B cell (primary cell): ENCODE results near the gene FBF1. TPM values are rescaled to one million over a fixed set of nuclear protein-coding genes. Genes with fewer than 3 reads are reported as not detected.

ENCODE experiments used
- ATAC-seq: fragments of 200-7000 bp; cut with Tn5 transposase; one replicate; pipeline ENCODE4 v1.10.0; 2021; ENCODE audit warnings: low read depth, mild to moderate bottlenecking, moderate number of reproducible peaks, moderate library complexity
- CTCF ChIA-PET: fragments of 350-600 bp; sonication (Branson Sonifier 250); formaldehyde crosslinking; loops from one replicate; lab custom pipeline; 2021; ENCODE audit warnings: antibody characterized with exemption, inconsistent platforms; lab: Charles Lee
- POLR2A ChIA-PET: fragments of 350-600 bp; sonication (Branson Sonifier 250); formaldehyde crosslinking; loops from one replicate; lab custom pipeline; 2021; ENCODE audit warnings: antibody characterized with exemption; lab: Charles Lee
- DNase-seq: peaks from one replicate; pipeline ENCODE4 v3.0.0; 2013
- H2AFZ ChIP-seq: 2 replicates; pipeline ENCODE4 v1.6.1; 2012; ENCODE audit warnings: mild to moderate bottlenecking, low read depth, low read length; ENCODE audit not compliant: insufficient read depth, poor library complexity, severe bottlenecking
- H3K27ac ChIP-seq, 2 donors: 1 replicate in 1 of 2; 2 replicates in 1 of 2; pipeline ENCODE4 v1.5.1; 2012 to 2013; ENCODE audit warnings: low read length in 2 of 2, mild to moderate bottlenecking in 2 of 2, moderate library complexity in 1 of 2
- H3K27me3 ChIP-seq, 4 experiments: fragments of 200-600 bp in 1 of 4; sonication (generic) in 1 of 4; replicated peaks in 1 of 4; 1 replicate in 2 of 4; 2 replicates in 2 of 4; pipeline versions ENCODE4 v1.6.1 to v1.7.0; 2013 to 2016; ENCODE audit warnings: low read length in 3 of 4, mild to moderate bottlenecking in 2 of 4, mixed read lengths in 1 of 4, moderate library complexity in 1 of 4; ENCODE audit not compliant: insufficient read depth in 4 of 4, control insufficient read depth in 3 of 4; ENCODE audit errors: control extremely low read depth in 1 of 4
- H3K36me3 ChIP-seq, 2 experiments: replicated peaks in 1 of 2; 1 replicate in 1 of 2; 2 replicates in 1 of 2; pipeline versions ENCODE4 v1.6.1 to v1.7.1; 2013; ENCODE audit warnings: low read length in 1 of 2; ENCODE audit not compliant: insufficient read depth in 2 of 2, control insufficient read depth in 1 of 2; ENCODE audit errors: control extremely low read depth in 1 of 2, extremely low read depth in 1 of 2
- H3K4me1 ChIP-seq, 2 donors: fragments of 200-600 bp in 1 of 2; sonication (generic) in 1 of 2; 1 replicate in 1 of 2; 2 replicates in 1 of 2; pipeline versions ENCODE4 v1.5.1 to v1.6.1; 2013 to 2017; ENCODE audit warnings: low read length in 2 of 2; ENCODE audit not compliant: control insufficient read depth in 2 of 2, insufficient read depth in 2 of 2
- H3K4me2 ChIP-seq: replicated peaks from 2 replicates; pipeline ENCODE3; 2012; ENCODE audit warnings: mild to moderate bottlenecking, low read depth, low read length; ENCODE audit not compliant: poor library complexity, severe bottlenecking
- H3K4me3 ChIP-seq, 5 experiments: fragments of 200-600 bp in 1 of 5; sonication (generic) in 1 of 5; 1 replicate in 3 of 5; 2 replicates in 2 of 5; pipeline versions ENCODE4 v1.5.1 to v1.7.0; 2011 to 2016; ENCODE audit warnings: low read length in 4 of 5, mild to moderate bottlenecking in 4 of 5, low read depth in 2 of 5, control low read depth in 1 of 5, moderate library complexity in 1 of 5; ENCODE audit not compliant: insufficient read depth in 1 of 5; ENCODE audit errors: control extremely low read depth in 1 of 5, extremely low read depth in 1 of 5
- H3K79me2 ChIP-seq: fragments of 200-600 bp; sonication (generic); one replicate; pipeline ENCODE4 v1.6.0; 2016; ENCODE audit warnings: low read length; ENCODE audit not compliant: control insufficient read depth, insufficient read depth
- H3K9ac ChIP-seq: fragments of 200-600 bp; sonication (generic); 2 replicates; pipeline ENCODE4 v1.6.1; 2017; ENCODE audit warnings: mild to moderate bottlenecking, low read length, moderate library complexity
- H3K9me3 ChIP-seq, 3 donors: one replicate each; pipeline versions ENCODE4 v1.6.1 to v1.7.1; 2013; ENCODE audit warnings: low read length in 2 of 3; ENCODE audit not compliant: control insufficient read depth in 2 of 3, insufficient read depth in 1 of 3; ENCODE audit errors: control extremely low read depth in 1 of 3
- H4K20me1 ChIP-seq: 2 replicates; pipeline ENCODE4 v1.6.0; 2012; ENCODE audit warnings: mild to moderate bottlenecking, low read length; ENCODE audit not compliant: insufficient read depth, control insufficient read depth, poor library complexity, severe bottlenecking
- H3K27ac Mint-ChIP-seq: one replicate; pipeline ENCODE4 v1.8.0; 2021; ENCODE audit warnings: mixed read lengths
- H3K27me3 Mint-ChIP-seq: one replicate; pipeline ENCODE4 v1.8.0; 2021; ENCODE audit warnings: mixed read lengths
- H3K4me1 Mint-ChIP-seq: one replicate; pipeline ENCODE4 v1.8.0; 2021; ENCODE audit warnings: mixed read lengths
- H3K4me3 Mint-ChIP-seq: one replicate; pipeline ENCODE4 v1.8.0; 2021; ENCODE audit warnings: mixed read lengths
- H3K9me3 Mint-ChIP-seq: one replicate; pipeline ENCODE4 v1.8.0; 2022; ENCODE audit warnings: mixed read lengths; ENCODE audit not compliant: insufficient read depth
- EZH2 ChIP-seq: IDR thresholded peaks from 2 replicates; pipeline ENCODE4 v1.6.1; 2012; ENCODE audit warnings: borderline replicate concordance, low read depth, mild to moderate bottlenecking, moderate library complexity, low read length; ENCODE audit not compliant: insufficient read depth, poor library complexity, severe bottlenecking
- WGBS: methylation state at CpG from one replicate; pipeline ENCODE4 v1.1.5; 2013; ENCODE audit warnings: missing lambda C conversion rate; ENCODE audit not compliant: insufficient coverage; 5-methylcytosine and 5-hydroxymethylcytosine counted together
- intact Hi-C: fragments of 100-400 bp; cut with micrococcal nuclease; formaldehyde crosslinking; loops from one replicate; pipeline ENCODE4 v1.10.0; 2022
- polyA plus RNA-seq: library from polyadenylated mRNA; depleted of rRNA; stranded (reverse); fragments of >200 nt; gene quantifications from 2 replicates; pipeline ENCODE4 v1.2.3, GENCODE V29; 2012
- total RNA-seq, 2 donors: library from RNA; stranded (reverse); fragments of 120-200 nt in 1 of 2; gene quantifications; 1 replicate in 1 of 2; 2 replicates in 1 of 2; pipeline versions ENCODE4 v1.2.3 to v1.2.4, GENCODE V29; 2013 to 2022
- TF ChIP-seq, protein P1 (sequence below): fragments of 200-600 bp; IDR thresholded peaks from one replicate; pipeline ENCODE4 v1.8.0; 2022; ENCODE audit warnings: antibody characterized with exemption, mild to moderate bottlenecking

Gene FBF1
- total and polyA plus RNA-seq, 2 donors (not counting 1 experiment from before 2014, with no cell fraction given), result 21.6 to 31.5 TPM

DNA sequence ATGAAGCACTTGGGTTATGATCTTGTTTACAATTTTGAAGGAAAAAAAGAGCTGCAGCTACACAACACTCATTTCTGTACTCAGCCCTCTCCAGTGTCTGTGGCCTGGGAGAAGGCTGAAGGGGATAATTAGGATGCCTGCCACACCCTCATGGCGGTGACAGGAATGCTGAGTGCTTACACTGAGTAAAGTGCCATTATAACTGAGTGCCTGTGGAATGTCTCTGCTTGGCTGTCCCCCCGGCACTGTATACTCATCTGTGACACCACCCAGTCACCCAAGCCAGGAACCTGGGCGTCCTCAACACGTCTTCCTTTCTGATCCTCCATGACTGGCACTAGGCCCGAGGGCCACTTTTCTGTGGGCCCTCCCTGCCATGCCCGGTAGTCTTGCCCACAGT lies 32.6 kb downstream of the FBF1 start:
- Histone ChIP-seq H4K20me1 (no peaks in the 10 kb centered on the region), H3K27ac (no peak overlapping the region), H3K4me3 (no peak overlapping the region), H3K36me3 (no peaks in the 10 kb centered on the region), H3K9ac (no peak overlapping the region), H3K27me3 (no peaks in the 10 kb centered on the region), H3K4me1 (peaks cover 3 to 17% of the 10 kb centered on the region in 2 donors), H2AFZ (no peak overlapping the region), H3K9me3 (no peaks in the 10 kb centered on the region), H3K4me2 (no peak overlapping the region), H3K79me2 (peaks cover 4% of the 10 kb centered on the region)
- ChIA-PET POLR2A (no interaction called here), CTCF (no interaction called here)
- TF ChIP-seq, protein P1, sequence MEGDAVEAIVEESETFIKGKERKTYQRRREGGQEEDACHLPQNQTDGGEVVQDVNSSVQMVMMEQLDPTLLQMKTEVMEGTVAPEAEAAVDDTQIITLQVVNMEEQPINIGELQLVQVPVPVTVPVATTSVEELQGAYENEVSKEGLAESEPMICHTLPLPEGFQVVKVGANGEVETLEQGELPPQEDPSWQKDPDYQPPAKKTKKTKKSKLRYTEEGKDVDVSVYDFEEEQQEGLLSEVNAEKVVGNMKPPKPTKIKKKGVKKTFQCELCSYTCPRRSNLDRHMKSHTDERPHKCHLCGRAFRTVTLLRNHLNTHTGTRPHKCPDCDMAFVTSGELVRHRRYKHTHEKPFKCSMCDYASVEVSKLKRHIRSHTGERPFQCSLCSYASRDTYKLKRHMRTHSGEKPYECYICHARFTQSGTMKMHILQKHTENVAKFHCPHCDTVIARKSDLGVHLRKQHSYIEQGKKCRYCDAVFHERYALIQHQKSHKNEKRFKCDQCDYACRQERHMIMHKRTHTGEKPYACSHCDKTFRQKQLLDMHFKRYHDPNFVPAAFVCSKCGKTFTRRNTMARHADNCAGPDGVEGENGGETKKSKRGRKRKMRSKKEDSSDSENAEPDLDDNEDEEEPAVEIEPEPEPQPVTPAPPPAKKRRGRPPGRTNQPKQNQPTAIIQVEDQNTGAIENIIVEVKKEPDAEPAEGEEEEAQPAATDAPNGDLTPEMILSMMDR, result no peak
- no peak for TF ChIP-seq EZH2
- Mint-ChIP-seq H3K4me1 (peaks cover 8% of the 10 kb centered on the region), H3K27ac (no peak overlapping the region), H3K27me3 (no peaks in the 10 kb centered on the region), H3K9me3 (no peaks in the 10 kb centered on the region), H3K4me3 (no peak overlapping the region)
- DNase-seq, result no peak
- WGBS, result 100% methylated on average over 6 of the region's 6 CpGs
- ATAC-seq, result no peak
- intact Hi-C loops, result loop anchor here (10.0 kb wide), 1 partner anchor 357 kb away; the partner anchor contains the start of gene UBALD2

DNA sequence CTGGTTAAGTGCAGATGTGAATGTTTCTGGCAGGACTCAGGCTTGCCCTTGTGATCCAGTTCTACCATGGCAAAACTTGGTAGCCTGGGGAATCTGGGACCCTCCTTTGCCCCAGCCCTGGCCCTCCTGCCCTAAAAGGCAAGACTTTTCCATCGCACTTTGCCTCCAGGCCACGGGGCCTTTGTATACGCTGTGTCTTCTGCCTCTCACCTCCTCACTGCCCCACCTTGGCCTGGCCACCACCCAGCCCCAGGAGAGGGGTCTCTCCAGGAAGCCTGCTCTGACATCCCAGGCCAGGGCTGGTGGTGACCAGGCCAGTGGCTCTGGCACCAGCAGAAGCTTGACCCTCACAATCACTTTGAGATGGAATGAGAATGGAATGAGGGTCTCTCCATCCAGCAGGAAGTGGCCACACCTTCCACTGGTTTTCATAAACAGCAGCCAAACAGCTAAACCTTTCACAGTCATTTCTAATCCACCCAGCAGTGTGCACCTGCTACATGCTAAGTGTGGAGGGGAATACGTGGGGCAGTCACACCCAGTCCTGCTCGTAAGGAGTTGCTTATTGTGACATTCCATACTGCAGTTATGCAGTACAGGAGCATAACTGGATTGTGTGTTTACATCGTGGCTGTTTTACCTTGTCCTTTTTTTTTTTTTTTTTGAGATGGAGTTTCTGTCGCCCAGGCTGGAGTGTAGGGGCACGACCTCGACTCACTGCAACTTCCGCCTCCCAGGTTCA lies 34.5 kb downstream of the FBF1 start:
- Histone ChIP-seq H3K4me3 (no peak overlapping the region), H3K36me3 (peaks cover 0 to 10% of the 10 kb centered on the region in 2 experiments), H3K79me2 (peaks cover 14% of the 10 kb centered on the region), H3K9me3 (no peaks in the 10 kb centered on the region), H3K4me1 (peaks cover 3 to 17% of the 10 kb centered on the region in 2 donors), H3K27me3 (no peaks in the 10 kb centered on the region), H3K9ac (no peak overlapping the region), H3K27ac (peak overlapping the region in 1 of 2 donors; percentile 43), H2AFZ (no peak overlapping the region), H4K20me1 (no peaks in the 10 kb centered on the region), H3K4me2 (no peak overlapping the region)
- 100% methylated on average over 3 of the region's 10 CpGs for WGBS
- Mint-ChIP-seq H3K9me3 (no peaks in the 10 kb centered on the region), H3K27ac (peak overlapping the region; percentile 75), H3K27me3 (no peaks in the 10 kb centered on the region), H3K4me3 (peak overlapping the region; percentile 53), H3K4me1 (peaks cover 8% of the 10 kb centered on the region)
- TF ChIP-seq EZH2, result no peak
- TF ChIP-seq, protein P1, result no peak
- no peak for ATAC-seq
- CTCF ChIA-PET, result interaction anchor here (0.7 to 4.6 kb wide), 15 partner anchors 10 to 160 kb away, joined by 3 to 66 read pairs (median 5); partner anchors contain the start of genes ACOX1, FBF1, TEN1 and TRIM65
- intact Hi-C loops, result loop anchor here (10.0 kb wide), 1 partner anchor 358 kb away; the partner anchor contains the start of gene UBALD2
- no peak for DNase-seq
- POLR2A ChIA-PET, result interaction anchor here (0.7 to 1.2 kb wide), 2 partner anchors 52 to 450 kb away, joined by 3 to 4 read pairs; partner anchors contain the start of gene WBP2
